Cerebellar cortex (tissue), 1 donor: Measurements from ENCODE around the gene MYLK2.
"Not testable (repeated sequence)": the region's sequence is repeated elsewhere in the genome, so short reads cannot be mapped to it uniquely, and the experiment has no call there.

Source experiments
- DNase-seq: peaks from one replicate; pipeline ENCODE4 v3.0.0-alpha.2; 2015; ENCODE audit warnings: low spot score

Gene MYLK2

GRCh38 chr20:31819083-31819784, at the start of gene MYLK2:
MYLK2 (plus strand) TSS chr20:31819356; CDS start chr20:31819581, 225 bp downstream.
- DNase-seq, result no peak

- DNase-seq, result no peak
These were observed 49.5 kb upstream of the MYLK2 start for GRCh38 chr20:31769681-31770080.

- DNase-seq, result no peak
These were observed 48.9 kb upstream of the MYLK2 start for GRCh38 chr20:31770243-31770642.

GRCh38 chr20:31774408-31774807, 44.7 kb upstream of the MYLK2 start:
- no peak for DNase-seq

GRCh38 chr20:31780839-31781238, 38.3 kb upstream of the MYLK2 start:
- no peak for DNase-seq

- no peak for DNase-seq
These were observed 37.2 kb upstream of the MYLK2 start for GRCh38 chr20:31781945-31782344.

GRCh38 chr20:31784354-31785044, 34.7 kb upstream of the MYLK2 start:
- no peak for DNase-seq

- no peak for DNase-seq
These were observed 34.1 kb upstream of the MYLK2 start for GRCh38 chr20:31785089-31785488.

GRCh38 chr20:31788578-31788977, 30.6 kb upstream of the MYLK2 start:
- DNase-seq, result no peak

GRCh38 chr20:31790401-31790800, 28.8 kb upstream of the MYLK2 start:
- no peak for DNase-seq

GRCh38 chr20:31797364-31797763, 21.8 kb upstream of the MYLK2 start:
- no peak for DNase-seq

GRCh38 chr20:31801508-31801907, 17.6 kb upstream of the MYLK2 start:
- DNase-seq, result no peak

- DNase-seq, result no peak
These were observed 15.4 kb upstream of the MYLK2 start for GRCh38 chr20:31803552-31804291.

GRCh38 chr20:31806564-31807355, 12.4 kb upstream of the MYLK2 start:
- DNase-seq, result no peak

GRCh38 chr20:31808481-31808880, 10.7 kb upstream of the MYLK2 start:
- no peak for DNase-seq

- no peak for DNase-seq
These were observed 9.5 kb upstream of the MYLK2 start for GRCh38 chr20:31809661-31810060.

- DNase-seq, result no peak
These were observed 8.0 kb upstream of the MYLK2 start for GRCh38 chr20:31811198-31811597.

- DNase-seq, result no peak
These were observed 7.1 kb upstream of the MYLK2 start for GRCh38 chr20:31811796-31812728.

GRCh38 chr20:31813611-31814010, 5.5 kb upstream of the MYLK2 start:
- DNase-seq, result no peak

- DNase-seq, result not testable (repeated sequence)
These were observed 5.0 kb upstream of the MYLK2 start for GRCh38 chr20:31814142-31814541.
